OCI-LY7 (cell line): ENCODE results near the gene JOSD2. TPM values are rescaled to one million over a fixed set of nuclear protein-coding genes. Genes with fewer than 3 reads are reported as not detected.

ENCODE experiments used
- BruUV-seq: library from RNA; stranded (reverse); fragments of 400-500 nt; replicated peaks from 2 replicates; lab custom pipeline; 2021; lab: Mats Ljungman, UMichigan
- CTCF ChIA-PET: fragments of 300-600 bp; sonication (Branson Sonifier 250); formaldehyde crosslinking; loops from one replicate; lab custom pipeline; 2022; ENCODE audit warnings: antibody characterized with exemption; ENCODE audit not compliant: unreplicated experiment; lab: Charles Lee
- POLR2A ChIA-PET: fragments of 300-600 bp; sonication (Branson Sonifier 250); formaldehyde crosslinking; loops from one replicate; lab custom pipeline; 2022; ENCODE audit warnings: antibody characterized with exemption; lab: Charles Lee
- DNase-seq: peaks from one replicate; pipeline ENCODE4 v3.0.0-alpha.2; 2015; ENCODE audit warnings: low spot score
- H2AFZ ChIP-seq: fragments of 200-600 bp; sonication (generic), shearing (Covaris generic); 2 replicates; pipeline ENCODE4 v1.6.1; 2014; ENCODE audit warnings: mild to moderate bottlenecking, antibody characterized with exemption, low read length, moderate library complexity
- H3K27ac ChIP-seq: fragments of 200-600 bp; sonication (generic); 2 replicates; pipeline ENCODE4 v1.5.1; 2014; ENCODE audit warnings: mixed run types, low read depth, mild to moderate bottlenecking, moderate library complexity, low read length, inconsistent platforms; ENCODE audit not compliant: poor library complexity, severe bottlenecking
- H3K36me3 ChIP-seq: fragments of 200-600 bp; sonication (generic); 2 replicates; pipeline ENCODE4 v1.6.1; 2014; ENCODE audit warnings: mild to moderate bottlenecking, antibody characterized with exemption, low read length, moderate library complexity, mixed read lengths; ENCODE audit not compliant: insufficient read depth
- H3K4me1 ChIP-seq: fragments of 200-600 bp; sonication (generic); 2 replicates; pipeline ENCODE4 v1.5.1; 2014; ENCODE audit warnings: mild to moderate bottlenecking, low read length; ENCODE audit not compliant: insufficient read depth, poor library complexity, severe bottlenecking
- H3K4me2 ChIP-seq: fragments of 200-600 bp; sonication (generic); 2 replicates; pipeline ENCODE4 v1.6.1; 2014; ENCODE audit warnings: mild to moderate bottlenecking, low read length
- H3K4me3 ChIP-seq: fragments of 200-600 bp; sonication (generic); 2 replicates; pipeline ENCODE4 v1.5.1; 2014; ENCODE audit warnings: mild to moderate bottlenecking, low read depth, low read length; ENCODE audit not compliant: poor library complexity, severe bottlenecking
- H3K79me2 ChIP-seq: fragments of 200-600 bp; sonication (generic); 2 replicates; pipeline ENCODE4 v1.6.1; 2016; ENCODE audit warnings: low read depth, mild to moderate bottlenecking, low read length, moderate library complexity, mixed read lengths; ENCODE audit not compliant: insufficient read depth
- H3K9me2 ChIP-seq: fragments of 200-600 bp; sonication (generic); 2 replicates; pipeline ENCODE4 v1.6.1; 2016; ENCODE audit warnings: mild to moderate bottlenecking, low read length, mixed read lengths; ENCODE audit not compliant: insufficient read depth
- H3K9me3 ChIP-seq: fragments of 200-600 bp; sonication (generic); 2 replicates; pipeline ENCODE4 v1.6.1; 2014; ENCODE audit warnings: mild to moderate bottlenecking, mixed run types, low read length, mixed read lengths
- H4K20me1 ChIP-seq: fragments of 200-600 bp; sonication (generic); 2 replicates; pipeline ENCODE4 v1.6.1; 2014; ENCODE audit warnings: mild to moderate bottlenecking, antibody characterized with exemption, low read length, moderate library complexity, mixed read lengths; ENCODE audit not compliant: insufficient read depth
- CTCF ChIP-seq: fragments of 200-600 bp; sonication (generic); conservative IDR thresholded peaks from 2 replicates; pipeline ENCODE4 v1.5.1; 2014; ENCODE audit warnings: mild to moderate bottlenecking, antibody characterized with exemption, low read length, moderate library complexity, mixed read lengths
- EZH2phosphoT487 ChIP-seq: fragments of 200-600 bp; sonication (generic); IDR thresholded peaks from 2 replicates; pipeline ENCODE4 v1.6.1; 2018; ENCODE audit warnings: low read depth, borderline replicate concordance, mild to moderate bottlenecking, mixed run types, antibody characterized with exemption, low read length, moderate library complexity, mixed read lengths
- intact Hi-C: fragments of 100-400 bp; cut with micrococcal nuclease; formaldehyde crosslinking; loops from one replicate; pipeline ENCODE4 v1.10.0; 2022; ENCODE audit not compliant: unreplicated experiment
- total RNA-seq, 2 experiments: library from RNA; depleted of rRNA in 1 of 2; stranded (reverse); fragments of >200 nt in 1 of 2; shearing (Covaris generic) in 1 of 2; gene quantifications; 2 replicates each; pipeline ENCODE4 v1.2.3, GENCODE V29; 2014 to 2022

JOSD2 gene
- total RNA-seq, 2 experiments from 2014 or later = 13.0 to 17.8 TPM

GRCh38 chr19:50478901-50479715 lies 31.9 kb downstream of the JOSD2 start:
- Histone ChIP-seq H3K4me1 (peaks cover 10% of the 10 kb centered on the region), H3K9me3 (peaks cover 12% of the 10 kb centered on the region), H3K4me3 (no peak overlapping the region), H2AFZ (no peak overlapping the region), H3K27ac (no peak overlapping the region), H3K36me3 (peaks cover 66% of the 10 kb centered on the region), H3K79me2 (peaks cover 22% of the 10 kb centered on the region), H4K20me1 (no peaks in the 10 kb centered on the region), H3K9me2 (no peaks in the 10 kb centered on the region), H3K4me2 (no peak overlapping the region)
- DNase-seq = peak; percentile 23
- ChIA-PET POLR2A (no interaction called here), CTCF (no interaction called here)
- TF ChIP-seq EZH2phosphoT487 (no peak), CTCF (peak; percentile 74)
- no TSS peak for BruUV-seq
- intact Hi-C loops = no loop called here

GRCh38 chr19:50477751-50478515 lies 33.1 kb downstream of the JOSD2 start:
- Histone ChIP-seq H3K4me3 (peak overlapping the region; percentile 98), H2AFZ (no peak overlapping the region), H3K9me2 (no peaks in the 10 kb centered on the region), H3K4me2 (peak overlapping the region; percentile 77), H4K20me1 (no peaks in the 10 kb centered on the region), H3K4me1 (peaks cover 10% of the 10 kb centered on the region), H3K27ac (no peak overlapping the region), H3K79me2 (peaks cover 22% of the 10 kb centered on the region), H3K36me3 (peaks cover 55% of the 10 kb centered on the region), H3K9me3 (peaks cover 12% of the 10 kb centered on the region)
- TF ChIP-seq EZH2phosphoT487 = no peak
- no peak for TF ChIP-seq CTCF
- ChIA-PET POLR2A (no interaction called here), CTCF (no interaction called here)
- intact Hi-C loops = no loop called here
- no peak for DNase-seq
- BruUV-seq = no TSS peak

- CTCF ChIA-PET = no interaction called here
- no peak for DNase-seq
- intact Hi-C loops = no loop called here
- peaks cover 12% of the 10 kb centered on the region for H3K9me3 ChIP-seq
- no TSS peak for BruUV-seq
- no peak for TF ChIP-seq EZH2phosphoT487
- no peak for TF ChIP-seq CTCF
- H3K9me2 ChIP-seq = no peaks in the 10 kb centered on the region
- H2AFZ ChIP-seq = peak overlapping the region; percentile 78; the same call in 1 of the 2 replicates
- peak overlapping the region; percentile 77 for H3K4me2 ChIP-seq
- no peaks in the 10 kb centered on the region for H4K20me1 ChIP-seq
- POLR2A ChIA-PET = no interaction called here
- peaks cover 10% of the 10 kb centered on the region for H3K4me1 ChIP-seq
- peak overlapping the region; percentile 98 for H3K4me3 ChIP-seq
- H3K27ac ChIP-seq = peak overlapping the region; percentile 73
- H3K79me2 ChIP-seq = peaks cover 22% of the 10 kb centered on the region
- H3K36me3 ChIP-seq = peaks cover 47% of the 10 kb centered on the region
Measured at GRCh38 chr19:50476907-50477238, 34.1 kb downstream of the JOSD2 start.
